Stimulated activated CD4-positive, alpha-beta T cell treated with anti-CD3 and anti-CD28 coated beads, Interleukin-2, amount 100 ng/mL, for 4 hours (primary cell): ENCODE results near the gene ZFYVE26.
"Not testable (repeated sequence)": the region's sequence is repeated elsewhere in the genome, so short reads cannot be mapped to it uniquely, and the experiment has no call there.

Experiments used
- DNase-seq: peaks from one replicate; pipeline ENCODE4 v3.0.0-alpha.2; 2020; ENCODE audit warnings: low read depth

The ZFYVE26 gene

GRCh38 chr14:67705211-67705610 is 111.2 kb downstream of the ZFYVE26 start:
- no peak for DNase-seq

- DNase-seq, result peak; percentile 12
These were observed 111.8 kb downstream of the ZFYVE26 start for GRCh38 chr14:67704484-67705089.

- no peak for DNase-seq
These were observed 112.4 kb downstream of the ZFYVE26 start for GRCh38 chr14:67703997-67704396.

- not testable (repeated sequence) for DNase-seq
These were observed 114.9 kb downstream of the ZFYVE26 start, which contains the start of gene RDH12 for GRCh38 chr14:67701492-67701891. TSS of gene RDH12 (plus strand) at chr14:67701886. CDS start at chr14:67722643, 20,757 bp downstream.

GRCh38 chr14:67698179-67698578 is 118.2 kb downstream of the ZFYVE26 start:
- no peak for DNase-seq

- DNase-seq, result no peak
These were observed 119.4 kb downstream of the ZFYVE26 start for GRCh38 chr14:67697006-67697405.
